HG03097 (cell line): ENCODE measurements around the gene SCAANT1.

Experiments
- ATAC-seq: cut with Tn5 transposase; IDR thresholded peaks from one replicate; pipeline ENCODE4 v1.9.1; 2021; ENCODE audit not compliant: unreplicated experiment, low FRiP score

SCAANT1 gene

GRCh38 chr3:63911873-63912767 lies at the start of gene SCAANT1:
Gene SCAANT1 (minus strand): TSS chr3:63912383.
- ATAC-seq: peak; percentile 78

- ATAC-seq: peak; percentile 50
Measured at GRCh38 chr3:63961891-63962290, 49.7 kb upstream of the SCAANT1 start.

DNA sequence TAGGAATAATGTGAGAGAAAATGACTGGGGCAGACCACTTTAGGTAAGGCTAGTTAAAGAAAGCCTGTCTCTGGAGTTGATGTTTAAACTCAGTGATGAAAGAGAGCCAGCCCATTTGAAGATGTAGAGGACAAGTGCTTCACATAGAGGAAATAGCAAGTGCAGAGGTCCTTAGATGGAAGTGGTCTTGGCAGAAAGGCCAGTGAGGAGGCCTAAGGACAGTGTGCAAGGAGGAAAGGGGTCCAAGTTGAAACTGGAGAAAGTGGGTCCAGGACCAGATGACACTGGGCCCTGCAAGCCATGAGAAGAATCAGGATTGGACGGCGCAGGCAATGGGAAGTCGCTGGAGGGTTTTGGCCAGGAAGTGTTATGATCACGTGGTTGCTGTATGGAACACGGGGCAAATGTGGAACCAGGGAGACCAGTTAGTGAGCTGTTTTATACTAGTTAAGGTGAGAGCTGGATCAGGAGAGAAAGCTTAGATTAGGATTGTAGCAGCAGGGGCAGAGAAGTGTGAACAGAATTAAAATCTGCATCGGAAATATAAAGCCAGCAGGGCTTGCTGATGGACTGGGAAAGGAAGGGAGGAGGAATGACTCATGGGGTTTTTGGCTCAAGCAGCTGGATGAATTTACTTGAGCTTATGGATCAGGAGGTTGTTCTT lies 48.0 kb upstream of the SCAANT1 start:
- ATAC-seq: no peak

- ATAC-seq: no peak
Measured at GRCh38 chr3:63959146-63959545, 47.0 kb upstream of the SCAANT1 start.

DNA sequence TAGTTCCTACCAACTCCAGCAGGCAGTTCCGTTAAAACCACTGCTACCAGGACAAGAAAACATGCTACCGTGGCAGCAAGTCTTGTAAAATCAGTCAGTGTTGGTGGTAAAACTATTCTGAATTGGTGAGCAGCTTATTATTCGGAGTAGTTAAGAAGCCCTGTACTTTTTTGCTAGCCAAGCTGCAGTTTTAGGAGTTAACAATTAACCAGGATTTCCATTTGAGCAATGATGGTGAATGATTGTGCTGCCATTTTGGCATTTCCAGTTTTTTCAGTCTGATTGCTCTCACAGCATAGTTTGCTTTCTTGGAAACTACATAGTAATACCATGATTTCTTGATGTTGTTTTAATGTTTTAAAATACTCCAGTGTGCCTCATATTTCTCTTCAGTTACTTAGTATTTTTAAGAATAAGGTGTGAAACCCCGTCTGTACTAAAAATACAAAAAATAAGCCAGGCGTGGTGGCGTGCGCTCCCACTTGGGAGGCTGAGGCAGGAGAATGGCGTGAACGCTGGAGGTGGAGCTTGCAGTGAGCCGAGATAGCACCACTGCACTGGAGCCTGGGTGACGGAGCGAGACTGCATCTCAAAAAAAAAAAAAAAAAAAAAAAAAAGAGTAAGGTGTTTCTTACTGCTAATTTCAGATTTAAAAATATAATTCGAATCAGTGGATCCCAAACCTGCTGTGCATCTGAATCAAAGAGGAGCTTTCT lies 43.8 kb upstream of the SCAANT1 start:
- no peak for ATAC-seq

DNA sequence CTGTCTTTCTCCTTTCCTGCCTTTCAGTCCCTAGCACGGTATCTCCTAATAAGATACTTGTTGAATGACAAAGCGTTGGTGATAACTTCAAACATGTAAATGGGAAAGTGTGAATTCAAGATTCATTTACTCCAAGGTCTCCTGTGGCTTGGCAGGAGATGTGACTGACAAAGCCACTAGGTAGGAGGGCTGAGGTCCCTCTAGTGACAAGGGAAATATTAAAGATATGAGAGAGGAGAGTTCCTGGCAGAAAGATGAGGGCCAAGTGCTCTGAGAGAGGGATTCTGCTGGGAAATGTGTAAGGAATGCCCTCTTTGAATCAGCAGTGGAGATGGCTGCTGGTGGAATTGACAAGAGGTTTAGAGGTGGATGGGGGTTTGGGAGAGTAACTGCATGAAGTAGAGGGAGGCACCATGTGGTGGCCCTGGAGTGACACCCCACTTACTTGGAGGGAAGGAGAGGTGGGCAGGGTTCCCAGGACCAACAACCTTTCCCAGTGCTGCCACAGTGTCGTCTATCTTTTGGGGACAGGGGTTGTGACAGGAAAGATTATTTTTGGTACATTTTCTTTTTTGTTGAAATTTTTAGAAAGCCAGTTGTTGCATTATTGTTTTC lies 43.0 kb upstream of the SCAANT1 start:
- ATAC-seq: no peak

- ATAC-seq: no peak
Measured at GRCh38 chr3:63954182-63954581, 42.0 kb upstream of the SCAANT1 start.

DNA sequence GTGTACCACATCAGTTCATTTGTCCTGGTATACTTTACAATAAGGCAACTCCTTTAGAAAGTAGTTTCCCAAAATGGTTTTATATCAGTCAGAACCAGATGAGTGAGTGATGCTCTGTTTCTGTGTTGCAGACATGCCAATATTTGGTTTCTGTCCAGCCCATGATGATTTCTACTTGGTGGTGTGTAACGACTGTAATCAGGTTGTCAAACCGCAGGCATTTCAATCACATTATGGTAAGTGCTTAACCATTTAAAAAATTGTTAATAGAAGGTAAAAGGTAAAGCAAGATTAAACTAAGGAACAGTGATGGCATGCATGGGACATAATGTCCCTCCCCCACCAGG lies 40.0 kb upstream of the SCAANT1 start:
- ATAC-seq: no peak

DNA sequence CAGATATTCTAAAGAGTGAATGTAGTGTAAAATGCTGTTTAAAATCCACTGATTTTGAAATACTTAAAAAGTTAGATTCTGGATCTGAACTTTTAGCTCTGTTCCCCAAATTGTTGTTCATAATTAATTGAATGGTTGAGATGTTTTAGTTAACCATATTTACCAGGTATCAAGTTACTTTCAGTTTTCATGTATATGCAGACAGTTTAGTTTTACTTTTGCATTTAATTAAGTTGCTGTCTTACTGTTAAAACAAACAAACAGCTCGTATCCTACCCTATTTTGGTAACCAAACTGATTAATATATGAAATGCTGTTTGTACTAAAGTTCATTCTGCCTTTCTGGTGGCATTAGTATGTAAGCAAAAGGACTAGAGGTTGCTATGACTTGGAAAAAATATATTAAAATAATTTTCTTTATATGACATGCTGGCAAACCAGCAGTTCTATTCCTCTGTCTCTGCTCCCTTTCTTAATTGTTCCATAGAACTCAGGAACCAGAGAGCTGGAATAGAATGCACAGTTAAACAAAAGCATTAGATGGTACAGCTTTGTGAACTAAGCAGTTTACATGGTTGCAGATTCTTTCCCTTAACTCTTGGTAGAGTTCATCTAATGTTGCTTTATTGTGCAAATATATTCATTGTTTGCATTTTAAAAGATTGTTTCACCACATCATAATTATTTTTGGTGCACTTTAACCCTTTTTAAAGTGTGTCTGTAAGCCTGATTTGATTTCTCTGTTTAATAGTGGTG lies 39.5 kb upstream of the SCAANT1 start:
- ATAC-seq: peak; percentile 50

GRCh38 chr3:63950698-63951097 lies 38.5 kb upstream of the SCAANT1 start:
- no peak for ATAC-seq

DNA sequence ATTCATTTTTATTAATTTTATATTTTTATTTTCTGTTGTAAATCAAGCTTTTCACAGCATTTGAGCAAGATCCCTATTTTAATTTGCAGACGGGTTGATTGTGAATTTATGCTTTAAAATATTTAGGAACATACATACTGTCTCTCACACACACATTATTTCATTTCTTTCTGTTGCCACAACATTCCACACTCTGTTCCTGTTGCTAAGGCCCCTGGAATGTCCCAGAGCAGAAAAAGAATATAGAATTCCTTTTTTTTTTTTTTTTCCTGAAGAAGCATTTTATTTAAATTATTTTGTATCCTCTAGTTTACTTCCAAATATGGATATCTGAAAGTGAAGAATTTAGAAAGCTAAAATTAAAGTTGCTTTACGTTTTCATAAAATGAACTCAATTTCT lies 36.8 kb upstream of the SCAANT1 start:
- ATAC-seq: no peak

GRCh38 chr3:63947594-63947993 lies 35.4 kb upstream of the SCAANT1 start:
- no peak for ATAC-seq

DNA sequence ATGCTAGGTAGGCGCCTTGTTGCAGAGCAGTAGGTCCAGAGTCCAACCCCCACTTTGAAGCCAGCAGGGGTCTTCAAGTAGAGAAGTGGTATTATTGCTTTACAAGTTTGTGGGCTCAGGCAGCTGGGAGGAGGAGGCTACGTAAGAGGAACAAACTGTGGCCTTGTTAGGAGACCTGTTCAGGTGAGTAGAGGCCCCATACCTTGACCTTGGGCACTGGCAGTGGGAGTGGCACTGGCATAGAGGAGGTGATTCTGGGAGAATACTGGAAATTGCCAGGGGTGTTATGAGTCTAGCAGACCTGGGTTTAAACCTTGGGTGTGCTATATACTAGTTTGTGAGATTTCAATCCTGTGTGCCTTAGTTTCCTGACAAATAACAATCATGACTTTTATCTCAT lies 34.6 kb upstream of the SCAANT1 start:
- ATAC-seq: no peak

GRCh38 chr3:63945558-63946096 lies 33.4 kb upstream of the SCAANT1 start:
- ATAC-seq: no peak

DNA sequence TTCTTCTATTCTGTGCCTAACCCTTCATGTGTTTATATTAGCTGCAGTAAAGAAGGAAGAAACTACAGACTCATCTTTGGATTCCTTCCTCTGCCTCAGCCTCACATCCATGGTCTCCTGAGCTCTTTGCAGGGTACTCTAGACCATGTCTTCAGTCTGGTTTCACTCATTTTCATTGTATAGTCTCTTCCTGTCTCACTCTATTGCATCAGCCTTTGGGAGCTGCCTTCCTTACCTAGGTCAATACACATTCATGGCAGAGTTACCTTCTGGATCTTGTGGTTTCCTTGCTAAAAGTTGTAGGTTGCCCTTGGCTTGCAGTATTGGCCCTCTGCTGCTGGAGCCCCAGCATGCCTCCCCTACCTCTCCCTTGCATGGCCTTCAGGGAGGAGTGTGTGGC lies 31.5 kb upstream of the SCAANT1 start:
- no peak for ATAC-seq

DNA sequence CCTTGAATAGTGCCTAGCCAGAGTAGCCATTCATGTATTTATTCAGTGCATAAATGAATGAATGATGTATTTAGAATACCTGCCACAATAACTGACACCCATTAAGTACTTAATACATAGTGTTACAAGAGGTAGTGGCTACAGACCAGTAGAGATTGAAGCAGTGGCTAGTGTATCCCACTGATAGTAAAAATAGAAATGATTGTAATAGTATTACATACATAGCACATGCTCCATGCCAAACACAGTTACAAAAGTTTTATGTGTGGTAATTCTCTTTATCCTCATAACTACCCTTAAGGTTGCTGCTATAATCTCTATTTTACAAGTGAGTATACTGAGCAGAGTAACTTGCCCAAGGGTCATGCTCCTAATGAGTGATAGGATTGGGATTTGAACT lies 30.3 kb upstream of the SCAANT1 start:
- ATAC-seq: no peak

- no peak for ATAC-seq
Measured at GRCh38 chr3:63940389-63940757, 28.2 kb upstream of the SCAANT1 start.

GRCh38 chr3:63937661-63938651 lies 25.8 kb upstream of the SCAANT1 start:
- peak; percentile 60 for ATAC-seq

DNA sequence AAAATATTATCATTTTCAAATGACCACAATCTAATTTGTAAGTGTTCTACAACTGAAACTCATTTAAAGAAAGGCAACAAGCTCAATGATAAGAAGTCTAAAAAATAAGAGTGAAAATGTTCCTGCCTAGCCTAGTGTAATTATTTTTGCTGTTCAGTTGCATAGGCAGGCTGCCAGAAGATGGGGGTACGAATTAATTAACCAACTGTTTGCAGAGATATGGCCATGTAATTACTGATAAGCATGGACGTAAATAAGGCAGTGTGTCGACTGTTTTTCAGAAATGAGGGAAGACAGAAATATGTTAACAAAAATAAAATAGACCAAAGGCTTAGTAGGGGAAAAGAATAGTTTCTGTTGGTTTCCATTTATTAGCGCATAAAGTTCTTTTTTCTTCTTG lies 24.7 kb upstream of the SCAANT1 start:
- no peak for ATAC-seq
